Measurements from ENCODE around the gene CAB39L.

Gene CAB39L

GRCh38 chr13:49366841-49367240, 77.0 kb downstream of the CAB39L start:
- Histone ChIP-seq H3K36me3 (replicated peaks; ENCODE audit: low read depth, low read length) (no peaks in the 10 kb centered on the region), H3K27me3 (ENCODE audit: low read depth, low read length) (no peaks in the 10 kb centered on the region), H3K27ac (ENCODE audit: low read length) (no peak overlapping the region), H3K9me3 (ENCODE audit: insufficient read depth, low read length) (no peaks in the 10 kb centered on the region), H3K4me1 (ENCODE audit: low read length) (peaks cover 7% of the 10 kb centered on the region), H3K4me3 (ENCODE audit: low read length) (no peak overlapping the region), H3K9ac (ENCODE audit: low read length) (no peak overlapping the region), H2AFZ (ENCODE audit: low read depth, low read length) (no peak overlapping the region), H4K20me1 (ENCODE audit: insufficient read depth, low read length) (no peaks in the 10 kb centered on the region), H3K79me2 (ENCODE audit: low read length) (no peaks in the 10 kb centered on the region), H3K4me2 (ENCODE audit: low read length) (no peak overlapping the region)
- no peak for TF ChIP-seq EZH2phosphoT487 (IDR thresholded peaks at IDR 0.05; ENCODE audit: low read depth)
- TF ChIP-seq CTCF (IDR thresholded peaks at IDR 0.05; ENCODE audit: low read depth, low read length) = no peak

- Histone ChIP-seq H3K27me3 (ENCODE audit: low read depth, low read length) (no peaks in the 10 kb centered on the region), H3K4me1 (ENCODE audit: low read length) (no peaks in the 10 kb centered on the region), H3K9ac (ENCODE audit: low read length) (no peak overlapping the region), H3K27ac (ENCODE audit: low read length) (no peak overlapping the region), H3K9me3 (ENCODE audit: insufficient read depth, low read length) (no peaks in the 10 kb centered on the region), H3K4me2 (ENCODE audit: low read length) (no peak overlapping the region), H3K4me3 (ENCODE audit: low read length) (no peak overlapping the region), H4K20me1 (ENCODE audit: insufficient read depth, low read length) (no peaks in the 10 kb centered on the region), H3K36me3 (replicated peaks; ENCODE audit: low read depth, low read length) (no peaks in the 10 kb centered on the region), H3K79me2 (ENCODE audit: low read length) (no peaks in the 10 kb centered on the region), H2AFZ (ENCODE audit: low read depth, low read length) (no peak overlapping the region)
- no peak for TF ChIP-seq EZH2phosphoT487 (IDR thresholded peaks at IDR 0.05; ENCODE audit: low read depth)
- no peak for TF ChIP-seq CTCF (IDR thresholded peaks at IDR 0.05; ENCODE audit: low read depth, low read length)
Observed at GRCh38 chr13:49357694-49358093, 86.2 kb downstream of the CAB39L start.

GRCh38 chr13:49356223-49356622, 87.6 kb downstream of the CAB39L start:
- no peak overlapping the region for H3K27ac ChIP-seq (ENCODE audit: low read length)
- no peaks in the 10 kb centered on the region for H3K27me3 ChIP-seq (ENCODE audit: low read depth, low read length)
- TF ChIP-seq CTCF (IDR thresholded peaks at IDR 0.05; ENCODE audit: low read depth, low read length) = no peak
- no peak for TF ChIP-seq EZH2phosphoT487 (IDR thresholded peaks at IDR 0.05; ENCODE audit: low read depth)
- H3K9ac ChIP-seq (ENCODE audit: low read length) = no peak overlapping the region
- H3K4me3 ChIP-seq (ENCODE audit: low read length) = no peak overlapping the region
- no peaks in the 10 kb centered on the region for H3K9me3 ChIP-seq (ENCODE audit: insufficient read depth, low read length)
- no peak overlapping the region for H2AFZ ChIP-seq (ENCODE audit: low read depth, low read length)
- no peaks in the 10 kb centered on the region for H3K4me1 ChIP-seq (ENCODE audit: low read length)
- no peaks in the 10 kb centered on the region for H3K36me3 ChIP-seq (replicated peaks; ENCODE audit: low read depth, low read length)
- no peak overlapping the region for H3K4me2 ChIP-seq (ENCODE audit: low read length)
- H3K79me2 ChIP-seq (ENCODE audit: low read length) = no peaks in the 10 kb centered on the region
- H4K20me1 ChIP-seq (ENCODE audit: insufficient read depth, low read length) = no peaks in the 10 kb centered on the region

- Histone ChIP-seq H3K9ac (ENCODE audit: low read length) (no peak overlapping the region), H3K4me2 (ENCODE audit: low read length) (no peak overlapping the region), H3K4me3 (ENCODE audit: low read length) (no peak overlapping the region), H3K27me3 (ENCODE audit: low read depth, low read length) (no peaks in the 10 kb centered on the region), H3K36me3 (replicated peaks; ENCODE audit: low read depth, low read length) (no peaks in the 10 kb centered on the region), H3K79me2 (ENCODE audit: low read length) (no peaks in the 10 kb centered on the region), H3K27ac (ENCODE audit: low read length) (no peak overlapping the region), H3K9me3 (ENCODE audit: insufficient read depth, low read length) (no peaks in the 10 kb centered on the region), H2AFZ (ENCODE audit: low read depth, low read length) (no peak overlapping the region), H3K4me1 (ENCODE audit: low read length) (no peaks in the 10 kb centered on the region), H4K20me1 (ENCODE audit: insufficient read depth, low read length) (no peaks in the 10 kb centered on the region)
- TF ChIP-seq CTCF (IDR thresholded peaks at IDR 0.05; ENCODE audit: low read depth, low read length) = no peak
- TF ChIP-seq EZH2phosphoT487 (IDR thresholded peaks at IDR 0.05; ENCODE audit: low read depth) = no peak
Observed at GRCh38 chr13:49354719-49355118, 89.1 kb downstream of the CAB39L start.

All from OCI-LY3 (cell line).